Measurements from ENCODE around the gene CABP4. TPM values are rescaled to one million over a fixed set of nuclear protein-coding genes. Genes with fewer than 3 reads are reported as not detected.

The CABP4 gene
- total RNA-seq, 1 donor from 2014 or later, result 0.17 TPM

GRCh38 chr11:67417425-67417824 lies 37.7 kb upstream of the CABP4 start:
- TF ChIP-seq CTCF (IDR thresholded peaks at IDR 0.05; ENCODE audit: insufficient read depth, low read length, poor library complexity, severe bottlenecking), result no peak
- DNase-seq (ENCODE audit: low read depth), result no peak
- Histone ChIP-seq H3K36me3 (ENCODE audit: control insufficient read depth, insufficient read depth, low read length) (no peaks in the 10 kb centered on the region), H3K27me3 (ENCODE audit: control insufficient read depth, insufficient read depth, low read length) (peaks cover 22% of the 10 kb centered on the region), H3K4me3 (ENCODE audit: low read depth, low read length) (no peak overlapping the region)

- no peak for TF ChIP-seq CTCF (IDR thresholded peaks at IDR 0.05; ENCODE audit: insufficient read depth, low read length, poor library complexity, severe bottlenecking)
- peaks cover 15% of the 10 kb centered on the region for H3K27me3 ChIP-seq (ENCODE audit: control insufficient read depth, insufficient read depth, low read length)
- no peak overlapping the region for H3K4me3 ChIP-seq (ENCODE audit: low read depth, low read length)
- DNase-seq (ENCODE audit: low read depth), result no peak
- no peaks in the 10 kb centered on the region for H3K36me3 ChIP-seq (ENCODE audit: control insufficient read depth, insufficient read depth, low read length)
These were observed 36.5 kb upstream of the CABP4 start for GRCh38 chr11:67418476-67419281.

GRCh38 chr11:67419325-67420049 lies 35.7 kb upstream of the CABP4 start:
- TF ChIP-seq CTCF (IDR thresholded peaks at IDR 0.05; ENCODE audit: insufficient read depth, low read length, poor library complexity, severe bottlenecking), result no peak
- DNase-seq (ENCODE audit: low read depth), result no peak
- Histone ChIP-seq H3K4me3 (ENCODE audit: low read depth, low read length) (no peak overlapping the region), H3K36me3 (ENCODE audit: control insufficient read depth, insufficient read depth, low read length) (no peaks in the 10 kb centered on the region), H3K27me3 (ENCODE audit: control insufficient read depth, insufficient read depth, low read length) (peaks cover 13% of the 10 kb centered on the region)

- no peak for TF ChIP-seq CTCF (IDR thresholded peaks at IDR 0.05; ENCODE audit: insufficient read depth, low read length, poor library complexity, severe bottlenecking)
- no peak for DNase-seq (ENCODE audit: low read depth)
- H3K27me3 ChIP-seq (ENCODE audit: control insufficient read depth, insufficient read depth, low read length), result peaks cover 6% of the 10 kb centered on the region
- no peaks in the 10 kb centered on the region for H3K36me3 ChIP-seq (ENCODE audit: control insufficient read depth, insufficient read depth, low read length)
- H3K4me3 ChIP-seq (ENCODE audit: low read depth, low read length), result peak overlapping the region; percentile 35
These were observed 35.0 kb upstream of the CABP4 start for GRCh38 chr11:67420147-67420645.

GRCh38 chr11:67420646-67421429 lies 34.3 kb upstream of the CABP4 start:
- no peak for DNase-seq (ENCODE audit: low read depth)
- TF ChIP-seq CTCF (IDR thresholded peaks at IDR 0.05; ENCODE audit: insufficient read depth, low read length, poor library complexity, severe bottlenecking), result no peak
- no peaks in the 10 kb centered on the region for H3K36me3 ChIP-seq (ENCODE audit: control insufficient read depth, insufficient read depth, low read length)
- peaks cover 4% of the 10 kb centered on the region for H3K27me3 ChIP-seq (ENCODE audit: control insufficient read depth, insufficient read depth, low read length)
- peak overlapping the region; percentile 35 for H3K4me3 ChIP-seq (ENCODE audit: low read depth, low read length)

All from kidney epithelial cell (primary cell).